Activated CD4-positive, alpha-beta memory T cell treated with anti-CD3 and anti-CD28 coated beads for 36 hours (primary cell): Measurements from ENCODE around the gene C17orf100. TPM values are rescaled to one million over a fixed set of nuclear protein-coding genes. Genes with fewer than 3 reads are reported as not detected.

Experiments used
- CTCF ChIA-PET: fragments of 350-600 bp; sonication (Branson Sonifier 250); formaldehyde crosslinking; loops from one replicate; lab custom pipeline; 2021; ENCODE audit warnings: antibody characterized with exemption, inconsistent platforms; lab: Charles Lee
- POLR2A ChIA-PET: fragments of 350-600 bp; sonication (Branson Sonifier 250); formaldehyde crosslinking; loops from one replicate; lab custom pipeline; 2021; ENCODE audit warnings: antibody characterized with exemption; lab: Charles Lee
- DNase-seq: peaks from one replicate; pipeline ENCODE4 v3.0.0-alpha.2; 2020
- H3K27ac Mint-ChIP-seq: one replicate; pipeline ENCODE4 v1.8.0; 2021; ENCODE audit warnings: mixed read lengths
- H3K27me3 Mint-ChIP-seq: one replicate; pipeline ENCODE4 v1.8.0; 2021; ENCODE audit warnings: mixed read lengths
- H3K36me3 Mint-ChIP-seq: one replicate; pipeline ENCODE4 v1.8.0; 2021; ENCODE audit warnings: mixed read lengths
- H3K4me1 Mint-ChIP-seq: one replicate; pipeline ENCODE4 v1.8.0; 2021; ENCODE audit warnings: low read depth, mixed read lengths
- H3K4me3 Mint-ChIP-seq: one replicate; pipeline ENCODE4 v1.8.0; 2021; ENCODE audit warnings: mild to moderate bottlenecking, mixed read lengths
- H3K9me3 Mint-ChIP-seq: one replicate; pipeline ENCODE4 v1.8.0; 2021; ENCODE audit warnings: mixed read lengths
- intact Hi-C: fragments of 100-400 bp; cut with micrococcal nuclease; formaldehyde crosslinking; loops from one replicate; pipeline ENCODE4 v1.15.1; 2023
- total RNA-seq, 2 experiments: library from RNA; stranded (reverse); gene quantifications; one replicate each; pipeline ENCODE4 v1.2.3, GENCODE V29; 2021

The C17orf100 gene
- total RNA-seq, 2 experiments from 2014 or later: 1.5 to 1.8 TPM

DNA sequence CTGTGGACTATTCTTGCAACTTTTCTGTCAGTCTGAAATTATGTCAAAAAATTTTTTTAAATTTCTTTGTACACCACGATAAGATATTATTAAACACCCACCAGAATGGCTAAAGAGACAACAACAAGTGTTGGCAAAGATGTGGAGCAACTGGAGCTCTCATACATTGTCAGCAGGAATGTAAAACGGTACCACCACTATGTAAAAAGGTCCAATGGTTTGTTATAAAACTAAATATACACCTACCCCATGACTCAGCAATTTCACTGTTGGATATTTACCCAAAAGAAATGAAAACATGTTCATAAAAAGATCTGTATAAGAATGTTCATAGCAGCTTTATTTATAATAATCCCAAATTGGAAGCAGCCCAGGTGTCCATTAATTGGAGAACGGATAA, 18.3 kb upstream of the C17orf100 start:
- H3K27me3 Mint-ChIP-seq: no peaks in the 10 kb centered on the region
- POLR2A ChIA-PET: no interaction called here
- no peak for DNase-seq
- no peaks in the 10 kb centered on the region for H3K9me3 Mint-ChIP-seq
- H3K4me1 Mint-ChIP-seq: peaks cover 13% of the 10 kb centered on the region
- intact Hi-C loops: no loop called here
- CTCF ChIA-PET: no interaction called here
- H3K4me3 Mint-ChIP-seq: no peak overlapping the region
- H3K27ac Mint-ChIP-seq: no peak overlapping the region
- peaks cover 47% of the 10 kb centered on the region for H3K36me3 Mint-ChIP-seq

- Mint-ChIP-seq H3K27me3 (no peaks in the 10 kb centered on the region), H3K4me3 (no peak overlapping the region), H3K36me3 (peaks cover 31% of the 10 kb centered on the region), H3K9me3 (no peaks in the 10 kb centered on the region), H3K4me1 (peaks cover 24% of the 10 kb centered on the region), H3K27ac (no peak overlapping the region)
- ChIA-PET POLR2A (no interaction called here), CTCF (interaction anchor here (0.7 to 1.0 kb wide), 2 partner anchors 12 to 40 kb away, joined by 3 read pairs; no protein-coding TSS in a partner anchor)
- intact Hi-C loops: no loop called here
- DNase-seq: no peak
Measured at GRCh38 chr17:6636105-6636504, 15.5 kb upstream of the C17orf100 start.

GRCh38 chr17:6636616-6637457, 14.7 kb upstream of the C17orf100 start:
- no peaks in the 10 kb centered on the region for H3K9me3 Mint-ChIP-seq
- CTCF ChIA-PET: interaction anchor here (0.7 kb wide), 1 partner anchor 41 kb away, joined by 3 read pairs; no protein-coding TSS in a partner anchor
- peaks cover 32% of the 10 kb centered on the region for H3K36me3 Mint-ChIP-seq
- no peak overlapping the region for H3K4me3 Mint-ChIP-seq
- POLR2A ChIA-PET: no interaction called here
- no peak overlapping the region for H3K27ac Mint-ChIP-seq
- intact Hi-C loops: no loop called here
- no peaks in the 10 kb centered on the region for H3K27me3 Mint-ChIP-seq
- peaks cover 24% of the 10 kb centered on the region for H3K4me1 Mint-ChIP-seq
- no peak for DNase-seq

GRCh38 chr17:6637458-6637840, 14.1 kb upstream of the C17orf100 start:
- H3K4me3 Mint-ChIP-seq: no peak overlapping the region
- no peak for DNase-seq
- ChIA-PET POLR2A (no interaction called here), CTCF (no interaction called here)
- no peak overlapping the region for H3K27ac Mint-ChIP-seq
- peaks cover 29% of the 10 kb centered on the region for H3K4me1 Mint-ChIP-seq
- intact Hi-C loops: no loop called here
- no peaks in the 10 kb centered on the region for H3K9me3 Mint-ChIP-seq
- H3K36me3 Mint-ChIP-seq: peaks cover 28% of the 10 kb centered on the region
- H3K27me3 Mint-ChIP-seq: no peaks in the 10 kb centered on the region

GRCh38 chr17:6638046-6638908, 13.3 kb upstream of the C17orf100 start:
- Mint-ChIP-seq H3K36me3 (peaks cover 25% of the 10 kb centered on the region), H3K9me3 (no peaks in the 10 kb centered on the region), H3K27ac (no peak overlapping the region), H3K4me1 (peaks cover 38% of the 10 kb centered on the region), H3K27me3 (no peaks in the 10 kb centered on the region), H3K4me3 (peak overlapping the region; percentile 90)
- intact Hi-C loops: no loop called here
- POLR2A ChIA-PET: interaction anchor here (4.6 kb wide), 1 partner anchor 13 kb away, joined by 28 read pairs; the partner anchor contains the start of genes C17orf100 and MED31
- no peak for DNase-seq
- CTCF ChIA-PET: interaction anchor here (0.8 to 1.7 kb wide), 2 partner anchors 165 to 366 kb away, joined by 3 to 8 read pairs; no protein-coding TSS in a partner anchor

DNA sequence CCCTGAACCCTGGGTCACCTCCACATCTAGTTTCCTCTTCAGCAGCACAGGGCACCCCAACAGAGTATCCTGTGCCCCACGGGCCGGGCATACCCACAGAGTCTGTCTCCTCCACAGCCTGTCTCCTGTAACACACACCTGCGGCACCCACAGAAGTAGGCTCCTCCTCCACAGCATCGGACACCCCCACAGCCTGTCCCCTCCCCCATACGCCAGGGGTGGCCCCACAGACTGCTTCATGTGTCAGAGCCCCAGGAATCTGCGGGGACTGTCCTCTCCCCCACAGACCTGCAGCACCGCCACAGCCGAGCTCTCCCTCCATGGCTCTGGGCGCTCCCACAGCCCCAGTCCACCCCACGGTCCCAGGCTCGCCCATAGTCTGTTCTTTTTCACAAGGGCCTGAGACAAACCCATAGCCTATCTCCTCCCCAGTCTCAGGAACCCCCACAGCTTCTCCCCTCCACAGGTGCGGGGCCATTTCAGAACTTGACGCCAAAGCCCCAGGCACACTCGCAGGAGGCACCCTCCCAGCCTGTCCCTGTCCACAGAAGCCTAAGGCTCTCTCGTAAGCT, 12.5 kb upstream of the C17orf100 start:
- ChIA-PET CTCF (interaction anchor here (0.8 to 1.7 kb wide), 3 partner anchors 11 to 365 kb away, joined by 3 to 8 read pairs (median 5); no protein-coding TSS in a partner anchor), POLR2A (interaction anchor here (1.0 to 4.6 kb wide), 2 partner anchors 12 to 18 kb away, joined by 3 to 28 read pairs; partner anchors contain the start of genes C17orf100 and MED31)
- Mint-ChIP-seq H3K4me1 (peaks cover 46% of the 10 kb centered on the region), H3K27me3 (no peaks in the 10 kb centered on the region), H3K9me3 (no peaks in the 10 kb centered on the region), H3K36me3 (peaks cover 24% of the 10 kb centered on the region), H3K4me3 (peak overlapping the region; percentile 90), H3K27ac (no peak overlapping the region)
- intact Hi-C loops: no loop called here
- DNase-seq: no peak

GRCh38 chr17:6639586-6640535, 11.7 kb upstream of the C17orf100 start:
- ChIA-PET POLR2A (interaction anchor here (0.6 to 4.6 kb wide), 3 partner anchors 11 to 18 kb away, joined by 3 to 28 read pairs (median 3); partner anchors contain the start of genes C17orf100 and MED31), CTCF (interaction anchor here (1.0 to 1.7 kb wide), 3 partner anchors 10 to 167 kb away, joined by 3 to 8 read pairs (median 5); no protein-coding TSS in a partner anchor)
- Mint-ChIP-seq H3K4me3 (peak overlapping the region; percentile 90), H3K4me1 (peaks cover 54% of the 10 kb centered on the region), H3K27ac (peak overlapping the region; percentile 95), H3K9me3 (no peaks in the 10 kb centered on the region), H3K36me3 (peaks cover 25% of the 10 kb centered on the region), H3K27me3 (no peaks in the 10 kb centered on the region)
- intact Hi-C loops: loop anchor here (2.0 to 5.0 kb wide), 4 partner anchors 63 to 1153 kb away; partner anchors contain the start of genes DERL2, MIS12, NLRP1 and PIMREG
- DNase-seq: peak; percentile 45

GRCh38 chr17:6640536-6641246, 10.9 kb upstream of the C17orf100 start, which contains the start of the genes KIAA0753 and TXNDC17:
Gene KIAA0753, minus strand, starts transcription at chr17:6640711. Its CDS starts 5,608 bp downstream, at chr17:6635103.
Gene TXNDC17, plus strand, starts transcription at chr17:6641060. Its CDS starts 23 bp downstream, at chr17:6641083.
- Mint-ChIP-seq H3K4me3 (peak within 1 kb of the TSS; percentile 90), H3K4me1 (peaks cover 59% of the 10 kb centered on the region), H3K36me3 (peaks cover 27% of the 10 kb centered on the region), H3K27me3 (no peaks in the 10 kb centered on the region), H3K27ac (peak within 1 kb of the TSS; percentile 95), H3K9me3 (no peaks in the 10 kb centered on the region)
- CTCF ChIA-PET: interaction anchor here (1.0 to 2.3 kb wide), 3 partner anchors 11 to 114 kb away, joined by 3 to 10 read pairs (median 3); partner anchors contain the start of genes C17orf100, MED31 and XAF1
- intact Hi-C loops: loop anchor here (2.0 to 5.0 kb wide), 4 partner anchors 63 to 1154 kb away; partner anchors contain the start of genes DERL2, MIS12, NLRP1 and PIMREG
- DNase-seq: peak; percentile 96
- POLR2A ChIA-PET: interaction anchor here (0.6 to 4.6 kb wide), 5 partner anchors 9 to 489 kb away, joined by 3 to 28 read pairs (median 3); partner anchors contain the start of genes C17orf100 and MED31

GRCh38 chr17:6641247-6641863, 10.2 kb upstream of the C17orf100 start:
- H3K27me3 Mint-ChIP-seq: no peaks in the 10 kb centered on the region
- H3K4me3 Mint-ChIP-seq: peak overlapping the region; percentile 90
- intact Hi-C loops: loop anchor here (2.0 to 5.0 kb wide), 4 partner anchors 64 to 1155 kb away; partner anchors contain the start of genes DERL2, MIS12, NLRP1 and PIMREG
- POLR2A ChIA-PET: interaction anchor here (0.6 to 4.6 kb wide), 4 partner anchors 8 to 488 kb away, joined by 3 to 28 read pairs (median 4); partner anchors contain the start of genes C17orf100 and MED31
- no peaks in the 10 kb centered on the region for H3K9me3 Mint-ChIP-seq
- CTCF ChIA-PET: interaction anchor here (0.8 to 2.3 kb wide), 4 partner anchors 10 to 114 kb away, joined by 3 to 10 read pairs (median 4); partner anchors contain the start of genes C17orf100, MED31 and XAF1
- peaks cover 30% of the 10 kb centered on the region for H3K36me3 Mint-ChIP-seq
- no peak for DNase-seq
- peak overlapping the region; percentile 95 for H3K27ac Mint-ChIP-seq
- H3K4me1 Mint-ChIP-seq: peaks cover 62% of the 10 kb centered on the region
